Suppressor macrophage treated with lipopolysaccharide for 1 hour (primary cell): ENCODE results near the gene UNC93B1.

Experiments
- DNase-seq, 3 donors: peaks; one replicate each; pipeline ENCODE4 v3.0.0-alpha.2; 2020 to 2022

UNC93B1 gene, protein sequence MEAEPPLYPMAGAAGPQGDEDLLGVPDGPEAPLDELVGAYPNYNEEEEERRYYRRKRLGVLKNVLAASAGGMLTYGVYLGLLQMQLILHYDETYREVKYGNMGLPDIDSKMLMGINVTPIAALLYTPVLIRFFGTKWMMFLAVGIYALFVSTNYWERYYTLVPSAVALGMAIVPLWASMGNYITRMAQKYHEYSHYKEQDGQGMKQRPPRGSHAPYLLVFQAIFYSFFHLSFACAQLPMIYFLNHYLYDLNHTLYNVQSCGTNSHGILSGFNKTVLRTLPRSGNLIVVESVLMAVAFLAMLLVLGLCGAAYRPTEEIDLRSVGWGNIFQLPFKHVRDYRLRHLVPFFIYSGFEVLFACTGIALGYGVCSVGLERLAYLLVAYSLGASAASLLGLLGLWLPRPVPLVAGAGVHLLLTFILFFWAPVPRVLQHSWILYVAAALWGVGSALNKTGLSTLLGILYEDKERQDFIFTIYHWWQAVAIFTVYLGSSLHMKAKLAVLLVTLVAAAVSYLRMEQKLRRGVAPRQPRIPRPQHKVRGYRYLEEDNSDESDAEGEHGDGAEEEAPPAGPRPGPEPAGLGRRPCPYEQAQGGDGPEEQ

DNA sequence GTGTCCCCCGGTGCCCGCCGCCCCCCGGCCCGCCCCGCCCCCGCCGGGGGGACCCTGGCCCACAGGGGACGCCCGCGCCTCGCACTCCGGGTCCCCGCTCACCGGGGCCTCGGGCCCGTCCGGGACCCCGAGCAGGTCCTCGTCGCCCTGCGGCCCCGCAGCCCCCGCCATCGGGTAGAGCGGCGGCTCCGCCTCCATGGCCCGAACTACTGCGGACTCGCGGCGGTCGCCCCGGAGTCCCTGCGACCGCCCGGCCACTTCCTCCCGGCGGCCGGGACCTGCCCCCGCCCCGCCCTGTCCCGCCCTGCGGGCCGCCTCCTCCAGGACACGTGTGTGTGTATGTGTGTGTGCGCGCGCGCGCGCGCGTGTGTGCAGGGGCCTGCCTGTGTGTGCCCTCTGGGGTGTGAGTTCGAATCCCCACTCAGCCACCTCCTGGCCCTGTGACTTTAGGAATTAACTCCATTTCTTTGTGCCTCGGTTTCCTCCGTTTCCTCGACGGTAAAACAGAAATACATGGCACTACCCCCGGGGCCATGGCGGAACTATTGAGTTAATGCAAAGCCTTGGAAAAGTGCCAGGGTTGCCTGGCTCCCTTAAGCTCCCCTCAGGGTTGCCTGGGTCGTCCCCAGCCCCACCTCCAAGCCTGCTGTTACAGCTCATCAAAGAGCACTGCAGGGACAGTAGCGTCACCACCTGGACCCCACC is at the start of gene UNC93B1:
TSS of gene UNC93B1 (minus strand) at position 252 of the 705 bp plus-strand sequence. CDS start at position 198, 54 bp downstream.
- DNase-seq: peak; percentile 93 to 98 (median 95)

DNA sequence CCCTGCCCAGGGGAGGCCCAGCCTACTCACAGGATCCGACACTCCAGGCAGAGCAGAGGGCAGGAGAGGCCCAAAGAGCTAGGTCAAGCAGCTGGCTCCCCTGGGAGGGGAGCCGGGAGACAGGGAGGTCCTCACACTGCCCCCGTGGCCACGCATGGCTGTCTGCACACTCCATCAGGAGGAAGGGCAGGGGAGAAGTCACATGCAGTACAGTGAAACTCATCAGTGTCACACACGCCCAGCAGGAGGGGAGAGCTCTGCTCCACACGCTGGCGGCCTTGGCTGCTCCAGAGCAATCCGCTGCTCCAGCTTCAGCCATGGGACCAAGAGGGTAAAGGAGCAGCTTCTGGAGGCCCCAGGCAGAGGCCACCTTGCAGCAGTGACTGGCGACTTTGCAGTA is 49.2 kb upstream of the UNC93B1 start:
- no peak for DNase-seq

DNA sequence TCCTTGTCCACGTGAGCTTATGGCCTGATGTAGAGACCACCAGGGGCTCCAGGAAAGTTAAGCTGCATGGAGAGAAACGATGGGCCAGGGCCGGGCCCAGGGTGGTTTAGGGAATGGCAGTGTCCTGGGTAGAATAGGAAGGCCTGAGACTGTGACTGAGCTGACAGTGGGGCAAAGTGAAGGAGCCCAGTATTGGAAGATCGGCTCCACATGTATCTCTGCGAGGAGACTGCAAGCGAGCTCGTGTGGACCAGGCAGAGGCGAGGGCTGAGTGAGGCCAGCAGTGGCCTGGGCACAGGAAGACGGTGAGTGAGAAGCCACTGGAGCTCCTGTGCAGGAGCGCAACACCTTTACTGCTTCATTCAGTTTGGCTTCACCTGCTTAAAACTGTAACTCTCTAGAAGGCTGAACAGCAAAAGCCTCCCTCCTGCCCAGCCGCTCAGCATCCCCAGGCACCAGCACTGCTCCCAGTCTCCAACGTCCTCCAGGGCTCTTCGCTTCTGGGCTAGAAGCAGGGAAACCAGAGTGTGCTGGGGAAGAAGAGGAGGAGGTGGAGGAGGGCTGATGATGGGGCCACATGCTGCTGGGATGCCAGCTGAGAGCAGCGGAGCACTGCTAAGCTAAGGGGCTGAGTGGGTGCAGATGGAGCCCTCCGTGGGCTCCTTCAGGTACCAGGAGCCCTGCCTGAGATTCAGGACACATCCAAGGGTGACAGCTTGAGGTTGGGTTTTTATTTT is 48.4 kb upstream of the UNC93B1 start:
- no peak for DNase-seq

DNA sequence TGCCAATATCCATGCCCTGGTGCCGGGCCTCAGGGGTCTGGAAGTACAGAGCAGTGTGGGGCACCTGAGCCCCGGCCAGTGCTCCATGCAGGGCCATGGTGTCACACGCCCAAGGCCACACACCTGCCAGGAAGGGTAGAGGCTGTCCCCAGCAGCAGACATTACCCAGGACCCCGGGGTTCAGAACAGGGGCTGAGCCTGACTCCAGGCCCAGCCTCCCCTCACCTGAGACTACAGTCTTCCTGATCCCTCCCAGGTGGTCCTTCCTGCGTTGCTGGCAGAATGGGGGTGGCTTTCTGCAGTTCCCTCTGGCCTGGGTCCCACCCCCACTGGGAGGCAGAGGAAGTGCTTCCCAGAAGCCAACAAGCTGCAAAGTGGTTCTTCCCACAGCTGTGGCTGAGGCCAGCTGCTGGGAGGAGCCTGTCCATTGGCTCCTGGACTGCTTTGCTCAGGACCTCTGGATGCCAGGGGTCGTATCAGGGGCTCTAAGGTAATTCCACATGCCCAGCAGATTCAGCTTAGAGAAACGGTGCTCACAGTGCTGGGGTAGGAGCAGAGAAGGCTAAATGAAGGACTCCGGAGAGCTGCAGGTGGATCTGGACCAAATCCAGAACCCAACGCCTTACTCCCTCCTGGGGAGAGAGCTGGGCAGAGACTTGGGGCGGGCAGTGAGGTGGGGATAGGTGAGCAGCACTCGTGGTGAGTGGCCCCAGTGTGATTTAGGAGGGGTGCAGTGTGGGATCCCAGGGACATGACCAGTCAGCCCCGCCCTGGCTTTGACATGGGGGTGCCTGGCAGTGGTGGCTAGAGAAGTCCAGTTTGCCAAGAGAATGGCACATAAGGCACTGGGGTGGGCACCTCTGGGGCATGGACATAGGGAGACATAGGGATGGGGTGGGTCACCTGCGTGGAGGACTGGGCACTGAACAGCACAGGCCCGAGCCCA is 47.6 kb upstream of the UNC93B1 start:
- DNase-seq: no peak

DNA sequence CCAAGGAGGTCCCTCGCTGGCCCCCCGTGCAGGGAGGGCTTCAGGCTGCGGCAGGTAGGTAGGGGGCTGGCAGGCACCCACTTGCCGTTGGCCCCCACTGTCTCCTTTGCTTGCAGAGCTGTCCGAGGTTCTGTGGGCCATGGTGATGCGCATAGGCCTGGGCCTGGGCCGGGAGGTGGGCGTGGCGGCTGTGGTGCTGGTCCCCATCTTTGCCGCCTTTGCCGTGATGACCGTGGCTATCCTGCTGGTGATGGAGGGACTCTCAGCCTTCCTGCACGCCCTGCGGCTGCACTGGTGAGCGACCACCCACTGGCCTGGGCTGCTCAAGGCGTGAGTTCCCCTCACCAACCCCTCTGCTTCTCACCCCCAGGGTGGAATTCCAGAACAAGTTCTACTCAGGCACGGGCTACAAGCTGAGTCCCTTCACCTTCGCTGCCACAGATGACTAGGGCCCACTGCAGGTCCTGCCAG is 46.5 kb upstream of the UNC93B1 start:
- no peak for DNase-seq

DNA sequence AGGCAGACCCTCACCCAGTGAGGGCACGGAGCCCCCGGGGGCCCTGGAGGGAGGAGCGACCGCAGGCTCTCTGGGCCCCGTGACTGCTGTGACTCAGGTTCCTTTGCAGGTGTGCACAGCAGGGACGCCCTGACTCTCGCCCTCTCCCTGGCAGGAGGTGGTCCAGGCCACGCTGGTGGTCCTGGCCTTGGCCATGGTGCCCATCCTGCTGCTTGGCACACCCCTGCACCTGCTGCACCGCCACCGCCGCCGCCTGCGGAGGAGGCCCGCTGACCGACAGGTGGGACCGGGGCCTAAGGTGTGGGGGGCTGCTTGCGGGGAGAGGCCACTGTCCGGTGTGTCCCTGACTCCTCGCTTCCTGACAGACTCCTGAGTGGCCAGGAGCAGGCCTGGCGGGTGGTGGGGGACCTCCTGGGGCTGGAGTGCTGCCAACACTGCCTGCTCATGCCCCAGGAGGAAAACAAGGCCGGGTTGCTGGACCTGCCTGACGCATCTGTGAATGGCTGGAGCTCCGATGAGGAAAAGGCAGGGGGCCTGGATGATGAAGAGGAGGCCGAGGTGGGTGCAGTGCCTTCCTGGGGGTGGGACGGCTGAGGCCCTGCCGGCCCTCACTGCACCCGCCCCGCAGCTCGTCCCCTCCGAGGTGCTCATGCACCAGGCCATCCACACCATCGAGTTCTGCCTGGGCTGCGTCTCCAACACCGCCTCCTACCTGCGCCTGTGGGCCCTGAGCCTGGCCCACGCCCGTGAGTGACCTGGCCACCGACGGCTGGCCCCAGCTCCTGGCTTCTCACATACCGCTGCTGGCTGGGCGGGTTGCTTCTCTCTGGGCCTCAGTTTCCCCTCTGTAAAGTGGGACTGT is 45.8 kb upstream of the UNC93B1 start:
- DNase-seq: no peak

DNA sequence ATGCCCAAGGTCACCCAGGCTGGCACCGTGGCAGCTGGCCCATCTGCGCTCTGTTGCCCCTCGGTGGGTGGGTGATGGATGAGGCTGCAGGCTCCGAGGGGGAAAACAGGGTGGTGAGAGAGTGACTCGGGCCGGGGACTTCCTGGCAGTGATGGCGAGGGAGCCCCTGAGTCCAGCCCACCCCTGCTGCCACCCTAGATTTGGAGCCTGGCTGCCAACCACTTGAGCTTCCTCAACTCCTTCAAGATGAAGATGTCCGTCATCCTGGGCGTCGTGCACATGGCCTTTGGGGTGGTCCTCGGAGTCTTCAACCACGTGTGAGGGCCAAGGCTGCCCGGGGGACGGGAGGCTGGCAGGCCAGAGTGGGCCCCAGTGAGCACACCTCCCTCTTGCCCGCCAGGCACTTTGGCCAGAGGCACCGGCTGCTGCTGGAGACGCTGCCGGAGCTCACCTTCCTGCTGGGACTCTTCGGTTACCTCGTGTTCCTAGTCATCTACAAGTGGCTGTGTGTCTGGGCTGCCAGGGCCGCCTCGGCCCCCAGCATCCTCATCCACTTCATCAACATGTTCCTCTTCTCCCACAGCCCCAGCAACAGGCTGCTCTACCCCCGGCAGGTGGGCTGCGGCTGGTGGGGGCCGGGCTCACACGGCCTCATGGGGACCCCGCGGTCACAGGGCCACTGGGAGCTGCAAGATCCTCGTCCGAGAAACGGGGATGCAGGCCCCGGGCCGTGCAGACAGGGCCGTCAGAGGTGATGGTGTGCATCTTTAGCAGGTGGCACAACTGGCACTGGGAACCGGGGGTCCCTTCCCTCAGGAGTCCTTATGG is 45.0 kb upstream of the UNC93B1 start:
- no peak for DNase-seq

DNA sequence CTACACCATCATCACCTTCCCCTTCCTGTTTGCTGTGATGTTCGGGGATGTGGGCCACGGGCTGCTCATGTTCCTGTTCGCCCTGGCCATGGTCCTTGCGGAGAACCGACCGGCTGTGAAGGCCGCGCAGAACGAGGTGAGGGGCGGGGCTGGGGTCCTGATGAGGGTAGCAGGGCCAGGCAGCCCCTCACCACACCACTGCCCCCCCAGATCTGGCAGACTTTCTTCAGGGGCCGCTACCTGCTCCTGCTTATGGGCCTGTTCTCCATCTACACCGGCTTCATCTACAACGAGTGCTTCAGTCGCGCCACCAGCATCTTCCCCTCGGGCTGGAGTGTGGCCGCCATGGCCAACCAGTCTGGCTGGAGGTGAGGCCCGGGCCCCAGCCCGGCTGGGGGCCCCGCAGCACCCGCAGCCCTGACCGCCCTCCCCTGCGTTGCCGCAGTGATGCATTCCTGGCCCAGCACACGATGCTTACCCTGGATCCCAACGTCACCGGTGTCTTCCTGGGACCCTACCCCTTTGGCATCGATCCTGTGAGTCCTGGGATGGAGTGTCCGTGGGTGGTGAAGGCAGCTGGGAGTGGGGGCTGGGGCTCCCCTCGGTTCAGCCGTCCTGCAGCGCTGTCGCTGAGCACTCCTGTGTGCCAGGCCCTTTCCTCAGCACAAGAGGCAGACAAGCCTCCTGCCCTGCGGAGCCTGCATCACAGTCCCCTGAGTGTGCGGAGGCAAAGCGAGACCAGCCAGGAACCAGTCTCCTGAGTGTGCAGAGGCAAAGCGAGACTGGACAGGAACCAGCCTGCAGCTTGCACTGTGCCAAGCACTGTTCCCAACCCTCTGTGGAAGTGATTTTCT is 43.8 kb upstream of the UNC93B1 start:
- DNase-seq: peak in 1 of 3 donors; percentile 23

DNA sequence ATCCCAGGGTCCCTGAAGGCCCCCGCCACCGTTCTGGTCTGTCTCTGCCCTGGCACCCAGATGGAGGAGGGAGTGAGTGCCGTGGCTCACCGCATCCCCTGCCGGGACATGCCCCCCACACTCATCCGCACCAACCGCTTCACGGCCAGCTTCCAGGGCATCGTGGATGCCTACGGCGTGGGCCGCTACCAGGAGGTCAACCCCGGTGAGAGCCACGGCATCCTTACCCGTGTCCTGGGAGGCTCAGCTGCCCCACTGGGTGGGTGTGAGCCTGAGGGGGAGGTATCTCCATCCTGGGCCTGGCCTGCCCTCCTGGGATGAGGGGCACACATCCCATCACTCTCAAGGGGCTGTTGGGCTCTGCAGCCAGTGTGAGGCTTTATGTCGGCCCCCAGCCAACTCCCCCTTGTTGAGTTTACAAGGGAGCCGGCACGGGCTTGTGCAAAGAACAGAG is 41.0 kb upstream of the UNC93B1 start:
- DNase-seq: no peak

DNA sequence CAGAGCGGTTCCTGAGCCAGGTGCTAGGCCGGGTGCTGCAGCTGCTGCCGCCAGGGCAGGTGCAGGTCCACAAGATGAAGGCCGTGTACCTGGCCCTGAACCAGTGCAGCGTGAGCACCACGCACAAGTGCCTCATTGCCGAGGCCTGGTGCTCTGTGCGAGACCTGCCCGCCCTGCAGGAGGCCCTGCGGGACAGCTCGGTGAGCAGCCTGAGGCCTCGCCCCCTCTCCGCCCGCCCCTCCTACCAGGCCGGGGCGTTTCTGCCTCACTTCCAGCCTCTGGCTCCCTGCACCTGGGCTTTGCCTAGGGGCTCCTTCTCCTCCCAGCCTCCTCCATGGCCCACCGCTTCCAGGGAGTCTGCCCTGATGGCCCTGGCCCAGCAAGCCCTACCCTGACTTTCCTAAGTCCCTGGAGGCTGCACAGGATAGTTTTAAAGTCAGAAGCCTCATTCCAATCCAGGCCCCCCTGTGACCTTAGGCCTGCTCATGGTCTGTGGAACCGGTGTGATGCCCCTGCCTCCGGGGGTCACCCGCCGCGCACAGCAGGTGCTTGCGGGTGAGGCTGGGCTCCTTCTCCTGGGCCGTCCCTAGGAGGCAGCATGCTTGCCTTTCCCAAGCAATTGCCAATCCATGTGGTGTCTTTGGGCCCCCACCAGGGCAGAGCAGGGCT is 40.4 kb upstream of the UNC93B1 start:
- no peak for DNase-seq

DNA sequence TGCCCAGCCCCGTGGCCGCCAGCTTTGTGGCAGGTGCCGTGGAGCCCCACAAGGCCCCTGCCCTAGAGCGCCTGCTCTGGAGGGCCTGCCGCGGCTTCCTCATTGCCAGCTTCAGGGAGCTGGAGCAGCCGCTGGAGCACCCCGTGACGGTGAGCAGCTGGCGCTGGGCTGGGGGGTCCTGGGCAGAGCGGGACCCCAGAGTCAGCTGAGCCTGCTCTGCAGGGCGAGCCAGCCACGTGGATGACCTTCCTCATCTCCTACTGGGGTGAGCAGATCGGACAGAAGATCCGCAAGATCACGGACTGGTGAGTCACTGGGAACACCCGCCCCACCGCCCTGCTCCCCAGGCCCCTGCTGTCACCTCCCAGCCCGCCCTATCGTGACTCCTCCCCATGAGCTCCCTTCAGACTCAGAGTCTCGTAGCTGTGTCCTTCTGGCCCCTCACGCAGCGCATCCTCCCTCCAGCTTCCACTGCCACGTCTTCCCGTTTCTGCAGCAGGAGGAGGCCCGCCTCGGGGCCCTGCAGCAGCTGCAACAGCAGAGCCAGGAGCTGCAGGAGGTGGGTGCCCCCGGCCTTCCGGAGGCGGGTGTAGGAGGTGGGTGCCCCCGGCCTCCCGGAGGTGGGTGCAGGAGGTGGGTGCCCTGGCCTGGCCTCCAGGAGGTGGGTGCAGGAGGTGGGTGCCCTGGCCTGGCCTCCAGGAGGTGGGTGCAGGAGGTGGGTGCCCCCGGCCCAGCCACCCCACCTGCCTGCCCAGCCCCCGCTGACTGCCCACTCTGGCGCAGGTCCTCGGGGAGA is 39.6 kb upstream of the UNC93B1 start:
- peak; percentile 63 to 83 (median 68) for DNase-seq

DNA sequence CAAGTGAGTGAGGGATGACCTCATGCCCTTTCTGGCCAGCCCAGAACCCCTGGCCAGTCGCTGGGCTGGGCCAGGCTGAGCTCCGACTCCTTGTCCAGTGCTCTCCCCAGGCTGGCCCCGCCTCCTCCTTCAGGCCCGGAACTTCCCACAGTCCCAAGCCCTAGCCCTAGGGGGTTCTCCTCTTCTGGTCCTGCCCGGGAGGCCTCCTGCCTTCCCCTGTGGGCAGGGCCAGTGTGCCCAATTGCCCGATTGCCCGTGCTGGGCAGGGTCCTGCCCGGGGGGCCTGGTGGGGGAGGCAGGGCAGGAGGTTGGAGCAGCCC is 39.1 kb upstream of the UNC93B1 start:
- DNase-seq: peak in 1 of 3 donors; percentile 50

DNA sequence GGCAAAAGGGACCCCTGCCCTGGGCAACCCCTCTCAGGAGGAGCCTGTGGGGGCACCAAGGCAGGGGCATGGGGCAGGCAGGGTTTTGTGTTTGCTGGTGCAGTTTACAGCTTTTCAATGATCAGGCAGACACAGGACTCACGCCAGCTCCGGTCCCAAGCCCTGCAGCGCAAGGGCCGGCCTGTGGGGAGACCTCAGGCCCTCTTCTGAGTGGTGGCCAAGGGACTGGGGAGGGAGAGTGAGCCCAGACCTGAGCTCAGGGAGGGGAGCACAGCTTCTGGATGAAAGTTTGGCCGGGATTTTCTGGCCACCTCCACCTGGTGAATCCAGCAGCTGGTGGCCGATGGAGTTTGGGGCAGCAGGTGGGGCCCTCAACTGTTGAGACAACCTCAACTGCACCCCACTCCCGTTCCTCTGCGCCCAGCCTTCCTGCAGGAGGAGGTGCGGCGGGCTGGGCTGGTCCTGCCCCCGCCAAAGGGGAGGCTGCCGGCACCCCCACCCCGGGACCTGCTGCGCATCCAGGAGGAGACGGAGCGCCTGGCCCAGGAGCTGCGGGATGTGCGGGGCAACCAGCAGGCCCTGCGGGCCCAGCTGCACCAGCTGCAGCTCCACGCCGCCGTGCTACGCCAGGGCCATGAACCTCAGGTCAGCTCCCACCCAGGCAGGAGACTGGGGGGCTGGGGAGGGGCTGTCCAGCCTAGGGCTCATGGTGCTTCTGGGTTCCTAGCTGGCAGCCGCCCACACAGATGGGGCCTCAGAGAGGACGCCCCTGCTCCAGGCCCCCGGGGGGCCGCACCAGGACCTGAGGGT is 38.5 kb upstream of the UNC93B1 start:
- DNase-seq: no peak

DNA sequence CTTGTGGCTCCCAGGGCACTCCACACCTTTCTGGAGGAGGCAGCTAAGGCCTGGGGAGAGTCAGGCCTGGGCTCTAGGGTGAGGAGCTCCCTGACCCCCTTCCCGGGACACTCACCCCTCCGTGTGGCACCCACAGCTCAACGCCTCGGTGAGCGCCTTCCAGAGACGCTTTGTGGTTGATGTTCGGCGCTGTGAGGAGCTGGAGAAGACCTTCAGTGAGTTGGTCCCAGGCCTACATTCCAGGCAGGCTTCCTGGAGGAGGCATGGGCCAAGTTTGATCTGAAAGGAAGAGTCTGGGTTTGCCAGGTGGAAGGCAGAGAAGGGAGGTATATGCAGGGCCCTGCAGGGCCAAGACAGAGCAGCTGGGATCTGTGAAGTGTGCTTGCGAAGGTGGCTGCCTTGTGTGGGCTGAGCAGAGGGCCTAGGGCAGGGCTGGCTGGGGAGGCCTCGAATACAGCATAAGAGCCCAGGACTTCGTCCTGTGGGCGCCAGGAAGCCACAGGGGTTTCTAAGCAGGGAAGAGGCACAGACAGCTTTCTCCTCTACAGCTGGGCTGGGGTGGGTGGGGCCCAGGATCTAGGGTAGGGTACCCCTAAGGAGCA is 37.8 kb upstream of the UNC93B1 start:
- no peak for DNase-seq

DNA sequence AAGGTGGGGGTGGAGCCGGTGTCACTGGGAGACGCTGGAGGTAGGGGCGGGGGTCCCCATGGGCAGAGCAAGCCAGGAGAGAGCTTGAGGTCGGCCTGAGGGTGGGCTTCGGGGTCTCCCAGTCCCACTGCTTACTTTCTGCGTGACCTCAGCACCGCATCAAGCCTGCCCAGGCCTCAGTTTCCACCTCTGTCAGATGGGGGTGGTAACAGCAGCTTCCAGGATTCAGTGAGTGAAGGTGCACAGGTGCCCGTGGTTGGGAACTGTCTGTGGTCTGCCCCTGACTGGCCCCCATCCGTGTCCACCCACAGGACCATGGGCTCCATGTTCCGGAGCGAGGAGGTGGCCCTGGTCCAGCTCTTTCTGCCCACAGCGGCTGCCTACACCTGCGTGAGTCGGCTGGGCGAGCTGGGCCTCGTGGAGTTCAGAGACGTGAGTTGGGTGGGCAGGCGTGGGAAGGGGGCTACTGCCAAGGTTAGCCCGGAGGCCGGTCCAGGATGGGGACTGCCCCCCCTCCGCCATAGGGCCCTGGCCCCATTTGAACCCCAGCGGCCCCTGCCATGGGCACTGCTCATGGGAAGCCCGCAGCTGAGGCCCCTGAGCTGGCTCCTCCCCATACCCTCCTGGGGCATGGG is 37.2 kb upstream of the UNC93B1 start:
- no peak for DNase-seq
